ENCODE data around the gene HCN1.
"Not testable (repeated sequence)": the region's sequence is repeated elsewhere in the genome, so short reads cannot be mapped to it uniquely, and the experiment has no call there.

HCN1 gene

GRCh38 chr5:45382583-45382982 is 313.6 kb downstream of the HCN1 start:
- TF ChIP-seq, protein P1, sequence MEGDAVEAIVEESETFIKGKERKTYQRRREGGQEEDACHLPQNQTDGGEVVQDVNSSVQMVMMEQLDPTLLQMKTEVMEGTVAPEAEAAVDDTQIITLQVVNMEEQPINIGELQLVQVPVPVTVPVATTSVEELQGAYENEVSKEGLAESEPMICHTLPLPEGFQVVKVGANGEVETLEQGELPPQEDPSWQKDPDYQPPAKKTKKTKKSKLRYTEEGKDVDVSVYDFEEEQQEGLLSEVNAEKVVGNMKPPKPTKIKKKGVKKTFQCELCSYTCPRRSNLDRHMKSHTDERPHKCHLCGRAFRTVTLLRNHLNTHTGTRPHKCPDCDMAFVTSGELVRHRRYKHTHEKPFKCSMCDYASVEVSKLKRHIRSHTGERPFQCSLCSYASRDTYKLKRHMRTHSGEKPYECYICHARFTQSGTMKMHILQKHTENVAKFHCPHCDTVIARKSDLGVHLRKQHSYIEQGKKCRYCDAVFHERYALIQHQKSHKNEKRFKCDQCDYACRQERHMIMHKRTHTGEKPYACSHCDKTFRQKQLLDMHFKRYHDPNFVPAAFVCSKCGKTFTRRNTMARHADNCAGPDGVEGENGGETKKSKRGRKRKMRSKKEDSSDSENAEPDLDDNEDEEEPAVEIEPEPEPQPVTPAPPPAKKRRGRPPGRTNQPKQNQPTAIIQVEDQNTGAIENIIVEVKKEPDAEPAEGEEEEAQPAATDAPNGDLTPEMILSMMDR (IDR thresholded peaks at IDR 0.05; ENCODE audit: borderline replicate concordance, insufficient read depth, low read depth, low read length), result no peak
- H3K4me3 ChIP-seq (ENCODE audit: low read depth, low read length), result no peak overlapping the region

- TF ChIP-seq, protein P1 (IDR thresholded peaks at IDR 0.05; ENCODE audit: borderline replicate concordance, insufficient read depth, low read depth, low read length), result no peak
- no peak overlapping the region for H3K4me3 ChIP-seq (ENCODE audit: low read depth, low read length)
These were observed 319.8 kb downstream of the HCN1 start for GRCh38 chr5:45376417-45376816.

DNA sequence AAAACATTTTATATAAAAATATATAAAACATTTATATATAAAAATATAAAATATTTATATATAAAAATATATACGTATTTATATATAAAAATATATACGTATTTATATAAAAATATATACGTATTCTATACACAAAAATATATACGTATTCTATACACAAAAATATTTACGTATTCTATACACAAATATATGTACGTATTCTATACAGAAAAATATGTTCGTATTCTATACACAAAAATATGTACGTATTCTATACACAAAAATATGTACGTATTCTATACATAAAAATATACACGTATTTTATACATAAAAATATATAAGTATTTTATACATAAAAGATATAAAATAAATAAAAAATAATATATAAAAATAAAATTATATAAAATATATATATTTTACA is 323.6 kb downstream of the HCN1 start:
- no peak overlapping the region for H3K4me3 ChIP-seq (ENCODE audit: low read depth, low read length)

GRCh38 chr5:45371423-45371822 is 324.8 kb downstream of the HCN1 start:
- H3K4me3 ChIP-seq (ENCODE audit: low read depth, low read length), result not testable (repeated sequence)

More for the DNA sequence above, 323.6 kb downstream of the HCN1 start:
- TF ChIP-seq, protein P1 (IDR thresholded peaks at IDR 0.05; ENCODE audit: borderline replicate concordance, insufficient read depth, low read depth, low read length), result no peak

DNA sequence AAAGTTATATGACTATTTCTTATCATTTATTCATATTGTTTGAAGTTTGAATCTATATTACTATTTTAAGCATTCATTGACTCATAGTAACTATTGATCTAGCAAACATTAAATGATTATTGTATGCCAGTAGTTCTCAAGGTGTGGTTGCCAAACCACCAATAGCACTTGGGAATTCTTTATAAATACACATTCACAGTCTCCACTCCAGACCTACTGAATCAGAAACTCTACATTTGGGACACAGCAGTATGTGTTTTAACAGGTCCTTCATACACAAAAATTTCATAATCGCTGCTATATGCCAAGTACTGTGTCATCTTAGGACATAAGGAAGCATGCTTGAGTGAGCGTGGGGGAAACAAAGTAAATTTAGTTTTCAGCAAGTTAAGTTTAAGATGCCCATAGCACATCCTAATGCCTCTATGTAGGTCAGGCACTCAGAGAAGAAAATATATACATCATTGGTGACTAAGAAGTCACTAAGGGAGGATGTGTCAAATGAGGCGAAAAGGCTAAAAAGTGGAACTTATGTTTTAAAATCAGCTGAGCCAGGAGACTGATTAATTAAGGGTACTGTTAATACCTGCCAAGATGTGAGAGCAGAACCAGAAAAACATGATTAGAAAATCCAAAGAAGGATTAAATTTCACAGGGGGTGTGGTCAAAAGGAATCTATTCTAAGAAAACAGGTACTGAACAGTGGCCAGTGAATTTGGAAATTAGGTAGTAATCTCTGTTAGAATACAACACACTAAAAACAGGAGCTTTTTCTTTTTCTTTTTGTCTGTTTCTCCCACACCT is 340.8 kb downstream of the HCN1 start:
- H3K4me3 ChIP-seq (ENCODE audit: low read depth, low read length), result no peak overlapping the region
- TF ChIP-seq, protein P1 (IDR thresholded peaks at IDR 0.05; ENCODE audit: borderline replicate concordance, insufficient read depth, low read depth, low read length), result no peak

DNA sequence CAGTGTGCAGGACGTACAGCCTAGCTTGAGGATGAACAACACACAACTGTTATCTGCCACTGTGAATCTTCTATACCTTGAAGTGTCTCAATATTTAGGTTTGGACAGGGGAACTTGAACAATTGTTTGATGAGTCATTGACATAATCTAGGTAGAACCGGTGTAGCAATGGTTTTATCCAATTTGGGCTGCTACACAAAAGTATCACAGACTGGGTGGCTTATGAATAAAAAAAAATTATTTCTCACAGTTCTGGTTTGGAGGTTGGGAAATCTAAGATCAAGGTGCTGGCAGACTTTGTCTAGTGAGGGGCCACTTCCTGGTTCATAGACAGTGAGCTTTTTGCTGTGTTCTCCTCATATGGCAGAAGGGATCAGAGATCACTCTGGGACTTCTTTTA is 359.7 kb downstream of the HCN1 start:
- TF ChIP-seq, protein P1 (IDR thresholded peaks at IDR 0.05; ENCODE audit: borderline replicate concordance, insufficient read depth, low read depth, low read length), result no peak
- H3K4me3 ChIP-seq (ENCODE audit: low read depth, low read length), result no peak overlapping the region

- TF ChIP-seq, protein P1 (IDR thresholded peaks at IDR 0.05; ENCODE audit: borderline replicate concordance, insufficient read depth, low read depth, low read length), result no peak
These were observed 360.2 kb downstream of the HCN1 start for GRCh38 chr5:45335978-45336377.

More at GRCh38 chr5:45335978-45336377, 360.2 kb downstream of the HCN1 start:
- H3K4me3 ChIP-seq (ENCODE audit: low read depth, low read length), result no peak overlapping the region
